Occipital lobe (tissue), 2 donors: Measurements from ENCODE around the gene C2CD4C. TPM values are rescaled to one million over a fixed set of nuclear protein-coding genes. Genes with fewer than 3 reads are reported as not detected.
"Not testable (repeated sequence)": the region's sequence is repeated elsewhere in the genome, so short reads cannot be mapped to it uniquely, and the experiment has no call there.

Source experiments
- DNase-seq: peaks from one replicate; lab custom pipeline; 2025; lab: John Stamatoyannopoulos, UW
- total RNA-seq: library from RNA; depleted of rRNA; stranded (reverse); fragments of >200 nt; gene quantifications from one replicate; pipeline ENCODE4 v1.2.3, GENCODE V29; 2014

C2CD4C gene
- total RNA-seq, result 16.1 TPM

GRCh38 chr19:408902-409515 is at the start of gene C2CD4C:
TSS of gene C2CD4C (minus strand) at chr19:409147. CDS start at chr19:408361, 786 bp downstream.
- DNase-seq, result no peak

- DNase-seq, result no peak
Measured at GRCh38 chr19:458091-459042, 49.4 kb upstream of the C2CD4C start.

- no peak for DNase-seq
Measured at GRCh38 chr19:457636-458035, 48.7 kb upstream of the C2CD4C start.

GRCh38 chr19:456547-457110 is 47.7 kb upstream of the C2CD4C start:
- no peak for DNase-seq

- DNase-seq, result no peak
Measured at GRCh38 chr19:455851-456546, 47.1 kb upstream of the C2CD4C start.

GRCh38 chr19:455031-455705 is 46.2 kb upstream of the C2CD4C start:
- DNase-seq, result no peak

GRCh38 chr19:453606-454005 is 44.7 kb upstream of the C2CD4C start:
- no peak for DNase-seq

- DNase-seq, result no peak
Measured at GRCh38 chr19:452829-453228, 43.9 kb upstream of the C2CD4C start.

GRCh38 chr19:450912-451481 is 42.0 kb upstream of the C2CD4C start:
- not testable (repeated sequence) for DNase-seq

- DNase-seq, result no peak
Measured at GRCh38 chr19:449916-450315, 41.0 kb upstream of the C2CD4C start.

GRCh38 chr19:447816-448560 is 39.0 kb upstream of the C2CD4C start:
- no peak for DNase-seq

- no peak for DNase-seq
Measured at GRCh38 chr19:447064-447426, 38.1 kb upstream of the C2CD4C start.

GRCh38 chr19:444677-445210 is 35.8 kb upstream of the C2CD4C start:
- DNase-seq, result no peak

- DNase-seq, result no peak
Measured at GRCh38 chr19:443005-443404, 34.1 kb upstream of the C2CD4C start.

- DNase-seq, result no peak
Measured at GRCh38 chr19:442085-442484, 33.1 kb upstream of the C2CD4C start.

GRCh38 chr19:441213-441836 is 32.4 kb upstream of the C2CD4C start:
- no peak for DNase-seq

- DNase-seq, result no peak
Measured at GRCh38 chr19:440391-441212, 31.7 kb upstream of the C2CD4C start.

- no peak for DNase-seq
Measured at GRCh38 chr19:439167-439900, 30.4 kb upstream of the C2CD4C start.
